Measurements from ENCODE around the gene MYG1. TPM values are rescaled to one million over a fixed set of nuclear protein-coding genes. Genes with fewer than 3 reads are reported as not detected.

Gene MYG1
- total and polyA plus RNA-seq, 8 donors, result 16.0 to 120 (median 31.9) TPM

DNA sequence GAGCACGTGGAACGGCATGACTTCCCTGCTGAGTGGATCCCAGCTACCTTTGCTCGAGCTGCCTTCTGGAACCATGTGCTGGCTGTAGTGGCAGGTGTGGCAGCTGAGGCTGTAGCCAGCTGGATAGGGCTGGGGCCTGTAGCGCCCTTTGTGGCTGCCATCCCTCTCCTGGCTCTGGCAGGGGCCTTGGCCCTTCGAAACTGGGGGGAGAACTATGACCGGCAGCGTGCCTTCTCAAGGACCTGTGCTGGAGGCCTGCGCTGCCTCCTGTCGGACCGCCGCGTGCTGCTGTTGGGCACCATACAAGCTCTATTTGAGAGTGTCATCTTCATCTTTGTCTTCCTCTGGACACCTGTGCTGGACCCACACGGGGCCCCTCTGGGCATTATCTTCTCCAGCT is 46.2 kb upstream of the MYG1 start:
- DNase-seq, result no peak
- Histone ChIP-seq H3K27ac (peak overlapping the region in 2 of 5 donors; percentile 90 to 92), H3K9me3 (no peaks in the 10 kb centered on the region), H3K27me3 (no peaks in the 10 kb centered on the region), H3K4me3 (peak overlapping the region; percentile 74 to 95 (median 78)), H3K4me1 (peaks cover 23 to 45% (median 31%) of the 10 kb centered on the region in 4 donors), H3K36me3 (peaks cover 9 to 33% (median 28%) of the 10 kb centered on the region in 4 donors)
- 83 to 95% (median 89%) methylated on average over 4 to 13 of the region's 13 CpGs for WGBS, 5 donors
- TF ChIP-seq POLR2A (IDR thresholded peaks at IDR 0.05), result no peak
- TF ChIP-seq POLR2AphosphoS5 (IDR thresholded peaks at IDR 0.05), result no peak
- no peak for TF ChIP-seq CTCF (IDR thresholded peaks at IDR 0.05)
- TF ChIP-seq EP300 (IDR thresholded peaks at IDR 0.05), result no peak
- intact Hi-C loops (cut with DNase I; ENCODE audit: low total_unique reads), result no loop called here

- Histone ChIP-seq H3K27ac (no peak overlapping the region), H3K36me3 (peaks cover 9 to 33% (median 28%) of the 10 kb centered on the region in 4 donors), H3K4me3 (no peak overlapping the region), H3K9me3 (no peaks in the 10 kb centered on the region), H3K27me3 (no peaks in the 10 kb centered on the region), H3K4me1 (peaks cover 23 to 44% (median 31%) of the 10 kb centered on the region in 4 donors)
- intact Hi-C loops (cut with DNase I; ENCODE audit: low total_unique reads), result no loop called here
- WGBS, 5 donors, result 86 to 100% (median 91%) methylated on average over 1 of the region's 1 CpG
- no peak for TF ChIP-seq POLR2A (IDR thresholded peaks at IDR 0.05)
- TF ChIP-seq CTCF (IDR thresholded peaks at IDR 0.05), result no peak
- TF ChIP-seq POLR2AphosphoS5 (IDR thresholded peaks at IDR 0.05), result no peak
- TF ChIP-seq EP300 (IDR thresholded peaks at IDR 0.05), result no peak
- DNase-seq, result no peak
These were observed 44.5 kb upstream of the MYG1 start for GRCh38 chr12:53254816-53255545.

DNA sequence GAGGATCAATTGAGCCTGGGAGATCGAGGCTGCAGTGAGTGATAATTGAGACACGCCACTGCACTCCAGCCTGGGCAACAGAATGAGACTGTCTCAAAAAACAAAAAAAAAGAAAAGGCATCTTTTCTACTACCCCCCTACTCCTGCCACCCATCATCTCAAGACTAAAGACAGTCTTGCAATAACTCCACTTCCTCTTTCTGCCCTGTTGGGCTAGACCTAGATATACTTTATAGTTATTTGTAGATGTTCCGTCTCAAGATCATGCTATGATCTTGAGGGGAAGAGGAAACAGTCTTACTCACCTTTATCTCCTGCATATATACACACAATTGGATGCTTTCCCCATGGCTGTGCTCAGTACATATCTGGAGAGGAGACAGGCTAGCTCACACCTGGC is 43.5 kb upstream of the MYG1 start:
- no peak overlapping the region for H3K27ac ChIP-seq
- H3K36me3 ChIP-seq, result peaks cover 9 to 33% (median 28%) of the 10 kb centered on the region in 4 donors
- H3K27me3 ChIP-seq, result no peaks in the 10 kb centered on the region
- TF ChIP-seq POLR2A (IDR thresholded peaks at IDR 0.05), result no peak
- no peak for TF ChIP-seq POLR2AphosphoS5 (IDR thresholded peaks at IDR 0.05)
- no peak for TF ChIP-seq EP300 (IDR thresholded peaks at IDR 0.05)
- no peak for TF ChIP-seq CTCF (IDR thresholded peaks at IDR 0.05)
- peaks cover 20 to 34% (median 25%) of the 10 kb centered on the region in 4 donors for H3K4me1 ChIP-seq
- no peak overlapping the region for H3K4me3 ChIP-seq
- DNase-seq, result no peak
- 81 to 93% (median 87%) methylated on average over 3 of the region's 3 CpGs for WGBS, 5 donors
- intact Hi-C loops (cut with DNase I; ENCODE audit: low total_unique reads), result no loop called here
- no peaks in the 10 kb centered on the region for H3K9me3 ChIP-seq

DNA sequence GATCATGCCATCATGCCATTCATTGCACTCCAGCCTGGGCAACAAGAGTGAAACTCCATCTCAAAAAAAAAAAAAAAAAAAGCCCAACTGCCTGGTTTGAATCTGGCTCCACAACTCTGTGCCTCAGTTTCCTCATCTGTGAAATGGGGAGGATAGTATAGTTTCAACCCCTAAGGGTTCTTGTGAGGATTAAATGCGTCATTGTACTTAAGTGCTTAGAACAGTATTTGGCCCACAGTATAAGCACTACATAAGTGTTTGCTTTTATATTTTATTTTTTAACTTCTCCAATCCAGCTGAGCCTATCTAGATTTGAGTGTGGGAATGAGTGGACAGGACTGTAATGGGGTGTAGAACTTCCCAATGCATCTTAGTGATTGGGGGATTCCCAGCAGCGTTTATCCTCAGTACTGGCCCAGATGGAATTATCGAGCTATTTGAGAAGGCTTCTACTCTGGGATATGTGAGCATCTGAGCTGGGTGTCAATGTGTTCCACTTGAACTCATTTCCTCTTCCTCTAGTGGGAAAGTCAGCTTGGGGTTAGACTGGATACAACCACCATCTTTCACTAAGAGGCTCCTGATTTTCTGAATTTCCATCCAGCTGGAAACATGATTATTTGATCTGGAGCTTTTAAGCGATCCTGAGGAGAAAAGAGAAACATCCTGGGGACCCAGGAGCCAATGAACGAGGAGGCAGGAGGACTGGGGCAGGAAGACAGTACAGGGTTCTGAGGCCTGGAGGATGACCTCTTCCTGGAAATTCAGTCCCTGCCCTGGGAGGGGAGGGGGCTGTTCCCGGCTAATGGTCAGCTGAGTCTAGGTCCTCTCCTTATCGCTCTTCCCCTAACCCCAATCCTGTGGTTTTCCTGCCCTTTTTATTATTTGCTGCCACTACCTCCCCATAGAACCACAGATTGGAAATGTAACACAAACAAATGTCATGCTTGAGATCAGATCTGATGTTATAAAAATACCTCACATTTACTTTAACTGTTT is 40.7 kb upstream of the MYG1 start:
- 58 to 74% (median 70%) methylated on average over 7 of the region's 7 CpGs for WGBS, 5 donors
- peaks cover 9 to 25% (median 21%) of the 10 kb centered on the region in 4 donors for H3K36me3 ChIP-seq
- no peak for DNase-seq

More for the DNA sequence above, 40.7 kb upstream of the MYG1 start:
- Histone ChIP-seq H3K27me3 (no peaks in the 10 kb centered on the region), H3K4me3 (no peak overlapping the region), H3K4me1 (peaks cover under 1 to 13% (median 2%) of the 10 kb centered on the region in 4 donors), H3K9me3 (no peaks in the 10 kb centered on the region), H3K27ac (no peak overlapping the region)
- TF ChIP-seq POLR2A (IDR thresholded peaks at IDR 0.05), result no peak
- TF ChIP-seq CTCF (IDR thresholded peaks at IDR 0.05), result no peak
- no peak for TF ChIP-seq POLR2AphosphoS5 (IDR thresholded peaks at IDR 0.05)
- no peak for TF ChIP-seq EP300 (IDR thresholded peaks at IDR 0.05)
- intact Hi-C loops (cut with DNase I; ENCODE audit: low total_unique reads), result no loop called here
